Mesendoderm (in vitro differentiated cells): ENCODE results near the gene CBY2.
"Not testable (repeated sequence)": the region's sequence is repeated elsewhere in the genome, so short reads cannot be mapped to it uniquely, and the experiment has no call there.

Experiments used
- DNase-seq: peaks from one replicate; pipeline ENCODE4 v3.0.0; 2013
- H2AK5ac ChIP-seq: 2 replicates; pipeline ENCODE4 v1.6.1; 2013; ENCODE audit warnings: low read length, inconsistent platforms
- H2BK120ac ChIP-seq: 2 replicates; pipeline ENCODE4 v1.6.1; 2013; ENCODE audit warnings: low read depth, mild to moderate bottlenecking, low read length, moderate library complexity, mixed read lengths
- H2BK15ac ChIP-seq: replicated peaks from 2 replicates; pipeline ENCODE4 v1.6.1; 2013; ENCODE audit warnings: low read depth, mild to moderate bottlenecking, moderate library complexity
- H2BK5ac ChIP-seq: 2 replicates; pipeline ENCODE4 v1.6.1; 2013; ENCODE audit warnings: low read length, inconsistent platforms
- H3K18ac ChIP-seq: 2 replicates; pipeline ENCODE4 v1.6.1; 2013; ENCODE audit warnings: mild to moderate bottlenecking, low read length, mixed read lengths
- H3K23ac ChIP-seq: one replicate; pipeline ENCODE4 v1.6.1; 2013; ENCODE audit warnings: low read length
- H3K27ac ChIP-seq: 2 replicates; pipeline ENCODE4 v1.5.1; 2013; ENCODE audit warnings: low read depth, mild to moderate bottlenecking, inconsistent platforms, low read length, moderate library complexity
- H3K27me3 ChIP-seq: 2 replicates; pipeline ENCODE4 v1.6.1; 2013; ENCODE audit warnings: low read length, control low read depth, mild to moderate bottlenecking, inconsistent platforms; ENCODE audit not compliant: insufficient read depth, poor library complexity
- H3K36me3 ChIP-seq: 2 replicates; pipeline ENCODE4 v1.6.1; 2013; ENCODE audit warnings: low read length, inconsistent platforms; ENCODE audit not compliant: control insufficient read depth, insufficient read depth
- H3K4ac ChIP-seq: one replicate; pipeline ENCODE4 v1.6.1; 2013; ENCODE audit warnings: low read depth, mild to moderate bottlenecking, low read length, moderate library complexity
- H3K4me1 ChIP-seq: 2 replicates; pipeline ENCODE4 v1.6.1; 2013; ENCODE audit warnings: low read depth, low read length, inconsistent platforms; ENCODE audit not compliant: control insufficient read depth
- H3K4me2 ChIP-seq: 2 replicates; pipeline ENCODE4 v1.6.1; 2013; ENCODE audit warnings: low read length
- H3K4me3 ChIP-seq: 2 replicates; pipeline ENCODE4 v1.5.1; 2013; ENCODE audit warnings: mild to moderate bottlenecking, low read length
- H3K56ac ChIP-seq: one replicate; pipeline ENCODE4 v1.6.1; 2013; ENCODE audit warnings: low read length
- H3K79me1 ChIP-seq: 2 replicates; pipeline ENCODE4 v1.6.1; 2013; ENCODE audit warnings: low read length, inconsistent platforms
- H3K79me2 ChIP-seq: 2 replicates; pipeline ENCODE4 v1.6.1; 2013; ENCODE audit warnings: mild to moderate bottlenecking, low read length; ENCODE audit not compliant: control insufficient read depth, insufficient read depth
- H3K9ac ChIP-seq: 2 replicates; pipeline ENCODE4 v1.6.1; 2013; ENCODE audit warnings: low read length, inconsistent platforms
- H4K5ac ChIP-seq: one replicate; pipeline ENCODE4 v1.6.1; 2013; ENCODE audit warnings: low read length
- H4K8ac ChIP-seq: one replicate; pipeline ENCODE4 v1.6.1; 2013; ENCODE audit warnings: low read depth, mild to moderate bottlenecking, control low read depth, low read length, moderate library complexity
- WGBS: extraction: QIAGEN DNeasy Blood & Tissue Kit; methylation state at CpG from one replicate; pipeline ENCODE4 v1.1.7; 2013; ENCODE audit warnings: low lambda C conversion rate, missing lambda C conversion rate; ENCODE audit not compliant: insufficient coverage; ENCODE audit errors: extremely low coverage; 5-methylcytosine and 5-hydroxymethylcytosine counted together

CBY2 gene

GRCh38 chr13:45750566-45750965, 48.4 kb downstream of the CBY2 start:
- H3K27me3 ChIP-seq: no peaks in the 10 kb centered on the region

GRCh38 chr13:45751885-45752284, 49.8 kb downstream of the CBY2 start:
- H3K27ac ChIP-seq: no peak overlapping the region
- no peak overlapping the region for H4K8ac ChIP-seq
- H3K23ac ChIP-seq: no peak overlapping the region
- no peak overlapping the region for H2AK5ac ChIP-seq
- H3K79me1 ChIP-seq: no peaks in the 10 kb centered on the region
- no peak overlapping the region for H3K9ac ChIP-seq
- H3K4me2 ChIP-seq: no peak overlapping the region
- H3K4me3 ChIP-seq: no peak overlapping the region
- no peaks in the 10 kb centered on the region for H3K27me3 ChIP-seq
- no peak overlapping the region for H3K56ac ChIP-seq
- no peak overlapping the region for H3K4ac ChIP-seq
- no peak overlapping the region for H2BK15ac ChIP-seq
- H3K36me3 ChIP-seq: no peaks in the 10 kb centered on the region
- H2BK120ac ChIP-seq: no peak overlapping the region
- H4K5ac ChIP-seq: no peak overlapping the region
- H3K4me1 ChIP-seq: peaks cover 2% of the 10 kb centered on the region
- DNase-seq: no peak
- H3K18ac ChIP-seq: no peak overlapping the region
- H2BK5ac ChIP-seq: no peak overlapping the region
- no peaks in the 10 kb centered on the region for H3K79me2 ChIP-seq

More at GRCh38 chr13:45750566-45750965, 48.4 kb downstream of the CBY2 start:
- Histone ChIP-seq H4K8ac (no peak overlapping the region), H3K4me1 (peaks cover 2% of the 10 kb centered on the region), H3K23ac (no peak overlapping the region), H3K36me3 (no peaks in the 10 kb centered on the region), H2BK120ac (no peak overlapping the region), H4K5ac (no peak overlapping the region), H3K27ac (no peak overlapping the region), H2AK5ac (no peak overlapping the region), H3K4ac (no peak overlapping the region), H3K9ac (no peak overlapping the region), H3K56ac (no peak overlapping the region), H3K4me3 (no peak overlapping the region), H3K79me1 (no peaks in the 10 kb centered on the region), H2BK15ac (no peak overlapping the region), H3K4me2 (no peak overlapping the region), H3K79me2 (no peaks in the 10 kb centered on the region), H2BK5ac (no peak overlapping the region), H3K18ac (no peak overlapping the region)
- peak; percentile 33 for DNase-seq
- WGBS: no CpG with 5 or more reads among the region's 3 CpGs

GRCh38 chr13:45752510-45752909, 50.4 kb downstream of the CBY2 start:
- Histone ChIP-seq H2AK5ac (no peak overlapping the region), H4K8ac (no peak overlapping the region), H3K4me1 (peaks cover 2% of the 10 kb centered on the region), H4K5ac (no peak overlapping the region), H3K36me3 (no peaks in the 10 kb centered on the region), H3K4me3 (no peak overlapping the region), H2BK5ac (no peak overlapping the region), H3K23ac (no peak overlapping the region), H3K27ac (no peak overlapping the region), H3K9ac (no peak overlapping the region), H3K79me1 (no peaks in the 10 kb centered on the region), H3K27me3 (no peaks in the 10 kb centered on the region), H3K56ac (no peak overlapping the region), H2BK15ac (no peak overlapping the region), H3K79me2 (no peaks in the 10 kb centered on the region), H3K18ac (no peak overlapping the region), H2BK120ac (no peak overlapping the region), H3K4me2 (no peak overlapping the region), H3K4ac (no peak overlapping the region)
- no CpG with 5 or more reads among the region's 1 CpG for WGBS
- DNase-seq: no peak

GRCh38 chr13:45756498-45756897, 54.4 kb downstream of the CBY2 start:
- H4K8ac ChIP-seq, DNase-seq, H3K27ac ChIP-seq, H2BK120ac ChIP-seq, H2BK15ac ChIP-seq, H3K18ac ChIP-seq, H3K23ac ChIP-seq, H3K56ac ChIP-seq, H2AK5ac ChIP-seq, H3K79me1 ChIP-seq, H4K5ac ChIP-seq, H3K4ac ChIP-seq, H3K4me2 ChIP-seq, H3K27me3 ChIP-seq, H3K4me1 ChIP-seq, H3K36me3 ChIP-seq, H3K9ac ChIP-seq, H3K4me3 ChIP-seq, H2BK5ac ChIP-seq, H3K79me2 ChIP-seq: not testable (repeated sequence)
- WGBS: no CpG with 5 or more reads among the region's 1 CpG

GRCh38 chr13:45757589-45757988, 55.5 kb downstream of the CBY2 start:
- not testable (repeated sequence) for H3K18ac ChIP-seq, H3K4me1 ChIP-seq, H2AK5ac ChIP-seq, H2BK5ac ChIP-seq, H3K27me3 ChIP-seq, H3K79me1 ChIP-seq, H3K79me2 ChIP-seq, DNase-seq, H3K9ac ChIP-seq, H3K27ac ChIP-seq, H2BK15ac ChIP-seq, H4K5ac ChIP-seq, H3K4me3 ChIP-seq, H3K36me3 ChIP-seq, H3K56ac ChIP-seq, H2BK120ac ChIP-seq, H3K4me2 ChIP-seq, H4K8ac ChIP-seq, H3K4ac ChIP-seq, H3K23ac ChIP-seq
- WGBS: no CpG with 5 or more reads among the region's 3 CpGs

- H2BK15ac ChIP-seq: no peak overlapping the region
- H3K27ac ChIP-seq: no peak overlapping the region
- H4K5ac ChIP-seq: no peak overlapping the region
- no peak overlapping the region for H3K23ac ChIP-seq
- no peak overlapping the region for H3K56ac ChIP-seq
- no peak overlapping the region for H2AK5ac ChIP-seq
- WGBS: no CpG with 5 or more reads among the region's 4 CpGs
- H3K4ac ChIP-seq: no peak overlapping the region
- no peak overlapping the region for H3K9ac ChIP-seq
- H3K79me1 ChIP-seq: no peaks in the 10 kb centered on the region
- no peak overlapping the region for H3K18ac ChIP-seq
- H3K79me2 ChIP-seq: no peaks in the 10 kb centered on the region
- H3K4me3 ChIP-seq: no peak overlapping the region
- no peak overlapping the region for H2BK5ac ChIP-seq
- no peaks in the 10 kb centered on the region for H3K36me3 ChIP-seq
- no peak for DNase-seq
- H4K8ac ChIP-seq: no peak overlapping the region
- H3K27me3 ChIP-seq: no peaks in the 10 kb centered on the region
- no peak overlapping the region for H2BK120ac ChIP-seq
- H3K4me2 ChIP-seq: no peak overlapping the region
- no peaks in the 10 kb centered on the region for H3K4me1 ChIP-seq
These were observed 61.3 kb downstream of the CBY2 start for GRCh38 chr13:45763419-45763818.
